ENCODE results near the gene ST3GAL4.
"Not testable (repeated sequence)": the region's sequence is repeated elsewhere in the genome, so short reads cannot be mapped to it uniquely, and the experiment has no call there.

Gene ST3GAL4

GRCh38 chr11:126366064-126366822 lies 10.8 kb downstream of the ST3GAL4 start:
- DNase-seq = no peak

GRCh38 chr11:126366823-126367654 lies 11.6 kb downstream of the ST3GAL4 start:
- DNase-seq = not testable (repeated sequence)

GRCh38 chr11:126367806-126368205 lies 12.3 kb downstream of the ST3GAL4 start:
- DNase-seq = not testable (repeated sequence)

GRCh38 chr11:126368336-126369119 lies 13.0 kb downstream of the ST3GAL4 start:
- peak; percentile 37 for DNase-seq

GRCh38 chr11:126370016-126370415 lies 14.5 kb downstream of the ST3GAL4 start:
- no peak for DNase-seq

- DNase-seq = no peak
These were observed 16.1 kb downstream of the ST3GAL4 start for GRCh38 chr11:126371595-126371994.

GRCh38 chr11:126373389-126374066 lies 18.0 kb downstream of the ST3GAL4 start:
- DNase-seq = not testable (repeated sequence)

GRCh38 chr11:126374562-126375300 lies 19.2 kb downstream of the ST3GAL4 start:
- DNase-seq = not testable (repeated sequence)

- no peak for DNase-seq
These were observed 20.2 kb downstream of the ST3GAL4 start for GRCh38 chr11:126375726-126376125.

GRCh38 chr11:126378763-126379162 lies 23.3 kb downstream of the ST3GAL4 start:
- DNase-seq = no peak

GRCh38 chr11:126380909-126381308 lies 25.4 kb downstream of the ST3GAL4 start:
- no peak for DNase-seq

GRCh38 chr11:126381960-126382359 lies 26.5 kb downstream of the ST3GAL4 start:
- not testable (repeated sequence) for DNase-seq

GRCh38 chr11:126382641-126383040 lies 27.2 kb downstream of the ST3GAL4 start:
- not testable (repeated sequence) for DNase-seq

- DNase-seq = no peak
These were observed 28.2 kb downstream of the ST3GAL4 start for GRCh38 chr11:126383339-126384335.

- no peak for DNase-seq
These were observed 29.1 kb downstream of the ST3GAL4 start for GRCh38 chr11:126384449-126385070.

- no peak for DNase-seq
These were observed 30.7 kb downstream of the ST3GAL4 start for GRCh38 chr11:126385991-126386728.

- not testable (repeated sequence) for DNase-seq
These were observed 31.2 kb downstream of the ST3GAL4 start for GRCh38 chr11:126386729-126387071.

- no peak for DNase-seq
These were observed 32.4 kb downstream of the ST3GAL4 start for GRCh38 chr11:126387857-126388256.

GRCh38 chr11:126390272-126390867 lies 34.9 kb downstream of the ST3GAL4 start:
- DNase-seq = no peak

Measured in SHP77 treated with DMSO at 0.1 percent for 48 hours (cell line).